NCI-H2107 treated with DMSO at 0.1 percent for 48 hours (cell line): ENCODE measurements around the gene STK32C.

ENCODE experiments used
- DNase-seq: peaks from one replicate; lab custom pipeline; 2025; ENCODE audit not compliant: unreplicated experiment; lab: John Stamatoyannopoulos, UW

The STK32C gene

DNA sequence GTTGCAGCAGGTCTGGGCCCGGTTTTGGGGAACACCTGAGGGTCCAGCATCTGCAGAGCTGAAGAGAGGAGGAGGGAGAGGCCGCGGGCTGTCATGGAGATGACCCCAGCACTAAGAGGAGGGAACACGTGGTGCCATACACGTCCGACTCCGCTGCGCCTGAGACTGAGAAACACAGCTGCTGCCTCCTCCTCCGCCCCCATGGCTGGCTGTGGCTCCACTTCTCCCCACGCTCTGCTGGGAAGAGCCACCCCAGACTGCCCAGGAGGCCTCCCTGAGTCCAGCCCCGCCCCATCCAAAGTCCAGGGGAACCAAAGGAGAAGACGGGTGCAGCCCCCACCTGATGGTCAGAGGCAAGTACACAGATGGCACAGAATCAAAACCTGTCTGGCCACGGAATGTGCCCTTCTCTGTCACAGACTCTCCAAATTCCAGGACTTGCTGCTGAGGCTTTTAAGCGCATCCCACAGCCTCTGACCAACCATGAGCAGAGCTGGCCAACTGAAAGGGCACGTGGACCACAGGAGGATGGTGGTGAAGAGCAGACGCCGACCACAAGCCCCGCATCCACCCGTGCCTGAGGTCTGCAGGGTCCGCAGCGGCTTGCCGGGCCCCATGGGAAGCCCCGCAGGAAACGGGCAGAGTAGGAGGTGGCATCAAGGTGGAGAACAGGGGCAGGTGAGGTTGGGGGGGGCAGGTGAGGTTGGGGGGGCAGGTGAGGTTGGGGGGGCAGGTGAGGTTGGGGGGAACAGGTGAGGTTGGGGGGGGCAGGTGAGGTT is 24.0 kb downstream of the STK32C start:
- DNase-seq, result no peak

DNA sequence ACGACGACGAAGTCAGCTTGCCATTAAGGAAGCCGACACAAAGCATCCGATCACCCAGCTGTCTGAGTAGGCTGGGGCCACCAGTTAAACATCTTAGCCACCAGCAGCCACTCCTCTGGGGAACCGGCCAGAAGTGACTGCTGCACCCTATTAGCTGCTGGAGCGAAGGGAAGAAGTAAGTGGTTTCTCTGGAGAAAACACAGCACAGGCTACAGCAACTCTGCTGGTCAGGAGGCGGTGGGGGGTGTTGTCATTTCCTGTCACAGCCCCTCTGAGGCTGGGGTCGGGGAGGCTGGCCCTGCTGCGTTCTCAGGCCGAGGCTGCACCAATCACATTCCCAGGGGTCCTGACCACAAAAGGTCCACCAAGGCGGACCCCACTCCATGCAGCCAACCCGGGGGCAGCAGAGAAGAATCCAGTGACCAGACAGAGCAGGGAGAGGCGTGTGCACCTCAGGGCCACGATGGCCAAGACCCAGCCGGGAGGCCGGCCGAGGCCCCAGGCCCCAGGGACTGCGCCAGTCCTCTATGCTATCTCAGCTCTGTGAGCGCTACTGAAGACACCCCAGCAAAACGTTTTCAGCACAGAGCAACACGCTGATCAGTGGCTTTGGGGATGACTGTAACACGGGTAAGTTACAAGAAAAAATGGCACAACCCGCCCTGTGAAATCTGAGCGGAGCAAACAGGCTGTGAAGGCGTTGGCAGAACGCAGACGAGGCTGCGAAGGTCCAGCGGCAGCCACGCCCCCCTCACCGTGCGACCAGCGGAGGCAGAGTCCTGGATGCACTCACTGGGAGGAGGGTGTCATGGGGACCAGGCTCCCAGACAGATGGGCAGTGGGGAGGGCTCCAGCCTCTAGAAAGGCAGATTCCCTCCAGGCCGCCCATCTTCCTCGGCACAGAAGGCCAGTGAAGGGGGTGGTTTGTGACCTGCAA is 24.8 kb downstream of the STK32C start:
- DNase-seq, result no peak

DNA sequence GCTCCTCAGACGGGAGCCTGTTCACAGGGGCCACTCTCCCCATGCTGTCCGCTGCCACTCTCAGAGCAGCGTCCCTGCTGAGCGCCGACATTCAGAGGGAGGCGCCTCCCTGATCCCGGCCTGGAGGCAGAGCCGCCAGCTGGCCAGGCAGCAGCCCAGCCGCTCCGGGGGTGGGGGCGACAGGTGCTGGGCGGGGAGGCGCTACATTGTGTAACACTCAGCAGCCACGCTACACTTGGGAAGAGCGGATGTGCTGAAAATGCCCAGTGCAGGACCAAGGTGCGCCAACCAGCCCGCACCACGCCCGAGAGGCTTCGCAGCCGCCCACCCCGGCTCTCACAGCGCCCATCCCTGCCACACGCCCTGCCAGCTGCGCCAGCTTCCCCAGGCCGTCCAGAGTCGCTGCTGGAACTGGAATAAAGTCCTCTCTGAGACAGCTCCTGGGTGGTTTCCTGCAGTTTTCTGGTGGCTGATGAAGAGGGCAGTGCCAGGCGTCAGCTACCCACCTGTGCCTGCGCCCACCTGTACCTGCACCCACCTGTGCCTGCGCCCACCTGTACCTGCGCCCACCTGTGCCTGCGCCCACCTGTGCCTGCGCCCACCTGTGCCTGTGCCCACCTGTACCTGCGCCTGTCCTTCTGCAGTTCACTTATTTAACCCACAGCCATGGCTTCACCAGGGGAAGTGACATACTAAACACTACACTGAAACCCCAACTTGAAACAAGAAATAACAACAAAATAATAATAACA is 25.7 kb downstream of the STK32C start:
- peak; percentile 20 for DNase-seq

DNA sequence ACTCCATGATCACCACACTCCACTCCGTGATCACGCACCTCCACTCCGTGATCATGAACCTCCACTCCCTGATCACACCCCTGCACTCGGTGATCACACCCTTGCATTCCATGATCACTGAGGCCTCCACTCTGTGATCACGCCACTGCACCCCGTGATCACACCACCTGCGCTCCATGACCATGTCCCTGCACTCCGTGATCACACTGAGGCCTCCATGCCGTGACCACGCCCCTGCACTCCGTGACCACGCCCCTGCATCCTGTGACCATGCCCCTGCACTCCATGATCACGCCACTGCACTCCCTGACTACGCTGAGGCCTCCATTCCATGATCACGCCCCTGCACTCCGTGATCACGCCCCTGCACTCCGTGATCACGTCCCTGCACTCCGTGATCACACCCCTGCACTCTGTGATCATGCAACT is 27.1 kb downstream of the STK32C start:
- no peak for DNase-seq

DNA sequence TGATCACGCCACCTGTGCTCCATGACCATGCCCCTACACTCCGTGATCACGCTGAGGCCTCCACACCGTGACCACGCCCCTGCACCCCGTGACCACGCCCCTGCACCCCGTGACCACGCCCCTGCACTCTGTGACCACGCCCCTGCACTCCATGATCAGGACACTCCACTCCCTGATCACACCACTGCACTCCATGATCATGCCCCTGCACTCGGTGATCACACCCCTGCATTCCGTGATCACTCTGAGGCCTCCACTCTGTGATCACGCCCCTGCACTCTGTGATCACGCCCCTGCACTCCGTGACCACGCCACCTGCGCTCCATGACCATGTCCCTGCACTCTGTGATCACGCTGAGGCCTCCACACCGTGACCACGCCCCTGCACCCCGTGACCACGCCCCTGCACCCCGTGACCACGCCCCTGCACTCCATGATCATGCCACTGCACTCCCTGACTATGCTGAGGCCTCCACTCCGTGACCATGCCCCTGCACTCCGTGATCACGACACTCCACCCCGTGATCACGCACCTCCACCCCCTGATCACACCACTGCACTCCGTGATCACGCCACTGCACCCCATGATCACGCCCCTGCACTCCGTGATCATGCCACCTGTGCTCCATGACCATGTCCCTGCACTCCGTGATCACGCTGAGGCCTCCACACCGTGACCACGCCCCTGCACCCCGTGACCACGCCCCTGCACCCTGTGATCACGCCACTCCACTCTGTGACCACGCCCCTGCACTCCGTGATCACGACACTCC is 27.7 kb downstream of the STK32C start:
- no peak for DNase-seq

DNA sequence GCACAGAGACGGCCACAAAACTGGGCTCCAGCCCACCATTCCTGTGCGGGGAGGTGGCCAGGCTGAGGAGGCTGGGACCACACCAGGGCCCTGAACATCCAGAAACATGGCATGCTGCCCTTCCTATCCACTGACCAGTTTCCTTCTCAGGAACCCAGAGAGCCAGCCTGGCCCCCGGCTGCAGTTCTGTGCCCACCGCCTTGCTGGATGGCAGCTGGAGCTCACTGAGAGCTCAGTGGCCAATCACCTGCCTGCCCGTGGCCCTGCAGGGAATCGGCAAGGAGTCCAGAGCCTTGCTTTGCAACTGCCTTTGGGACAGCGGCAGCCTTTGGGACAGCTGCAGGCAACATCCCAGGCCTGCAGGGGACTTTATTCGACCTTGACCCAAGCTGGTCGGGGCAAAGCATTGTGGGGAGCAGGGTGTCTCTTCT is 30.4 kb downstream of the STK32C start:
- no peak for DNase-seq

DNA sequence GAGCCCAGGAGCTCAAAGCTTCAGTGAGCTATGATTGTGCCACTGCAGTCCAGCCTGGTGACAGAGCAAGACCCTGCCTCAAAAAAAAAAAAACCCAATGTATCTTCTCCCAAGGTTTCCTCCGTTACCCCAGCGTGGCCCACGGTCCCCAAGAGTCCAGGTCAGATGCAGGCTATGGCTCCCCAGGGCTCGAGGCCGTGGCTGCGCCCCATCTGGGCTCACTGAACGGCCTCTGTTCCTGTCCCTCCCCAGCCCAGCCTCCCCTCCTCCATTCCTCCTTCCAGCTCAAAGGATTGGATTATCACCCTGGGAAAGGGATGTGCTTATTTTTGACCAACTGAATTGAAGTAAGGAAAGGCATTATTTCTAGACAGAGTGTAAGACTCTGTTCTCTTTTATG is 31.0 kb downstream of the STK32C start:
- no peak for DNase-seq

DNA sequence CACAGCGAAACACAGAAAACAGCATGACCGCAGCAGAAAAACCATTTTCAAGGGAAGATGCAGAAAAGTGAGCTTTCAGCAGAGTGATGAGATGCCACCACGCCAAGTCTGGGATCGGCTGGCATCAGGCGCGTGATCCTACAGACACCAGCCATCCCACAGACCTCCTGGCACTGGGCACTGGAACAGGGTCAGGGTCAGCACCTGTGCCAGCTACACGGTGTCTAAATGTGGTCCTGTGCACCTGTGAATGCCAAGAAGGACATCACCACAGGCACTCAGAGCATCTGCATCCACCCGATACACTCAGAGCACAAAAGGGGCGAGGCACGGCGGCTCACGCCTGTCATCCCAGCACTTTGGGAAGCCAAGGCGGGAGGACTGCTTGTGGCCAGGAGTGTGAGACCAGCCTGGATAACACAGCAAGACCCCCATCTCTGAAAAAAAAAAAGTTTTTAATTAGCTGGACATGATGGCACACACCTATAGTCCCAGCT is 31.5 kb downstream of the STK32C start:
- no peak for DNase-seq

DNA sequence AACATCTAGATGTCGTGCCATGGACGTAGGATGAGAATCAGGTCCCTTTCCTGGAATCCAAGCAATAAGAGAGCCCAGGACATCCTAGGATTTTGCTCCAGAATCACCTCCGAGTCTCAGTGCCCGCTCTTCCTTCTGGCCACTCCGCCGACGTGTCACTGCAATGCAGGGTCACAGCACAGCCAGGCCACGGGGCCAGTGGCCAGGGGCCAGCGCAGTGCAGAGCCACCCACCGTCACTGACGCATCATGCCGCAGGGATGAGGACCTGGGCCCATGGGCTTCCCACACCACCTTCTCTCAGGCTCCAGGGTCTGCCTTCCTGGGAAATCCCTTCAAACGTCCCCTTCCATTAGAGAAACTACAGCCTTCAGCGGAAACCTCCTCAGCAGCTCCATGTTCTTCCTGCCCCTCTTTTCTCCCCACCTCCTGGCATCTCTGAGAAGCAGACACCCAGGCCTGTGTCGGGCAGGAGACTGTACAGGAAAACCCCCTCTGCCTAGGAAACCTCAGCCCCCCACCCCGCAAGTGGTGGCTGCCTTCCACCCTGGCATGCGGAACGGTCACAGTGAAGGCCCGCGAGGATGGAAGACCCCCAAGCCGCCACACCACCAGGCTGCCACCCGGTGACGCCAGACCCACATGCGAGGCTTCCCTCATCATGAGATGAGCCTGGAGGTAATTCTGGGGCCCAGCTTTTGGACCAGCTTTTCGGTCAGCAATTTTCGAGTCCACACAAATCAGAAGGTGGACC is 32.1 kb downstream of the STK32C start:
- no peak for DNase-seq

DNA sequence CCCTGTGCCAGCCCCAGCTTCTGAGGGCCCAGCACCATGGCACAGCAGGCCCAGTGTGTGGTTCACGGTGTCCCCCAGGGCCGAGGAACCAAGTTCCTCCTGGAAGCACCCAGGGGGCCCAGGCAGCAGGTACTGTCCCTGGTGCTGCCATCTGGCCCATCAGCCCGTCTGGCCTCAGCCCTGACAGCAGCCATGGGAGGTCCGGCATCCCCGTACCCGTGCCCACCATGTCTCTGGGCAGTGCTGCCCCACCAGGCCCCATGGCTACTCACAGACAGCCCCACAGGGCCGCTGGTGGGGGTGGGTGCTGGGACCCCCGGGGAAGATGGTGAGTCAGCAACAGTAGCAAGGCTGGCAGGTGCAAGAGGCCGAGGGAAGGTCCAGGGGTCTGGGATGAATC is 32.8 kb downstream of the STK32C start:
- no peak for DNase-seq

DNA sequence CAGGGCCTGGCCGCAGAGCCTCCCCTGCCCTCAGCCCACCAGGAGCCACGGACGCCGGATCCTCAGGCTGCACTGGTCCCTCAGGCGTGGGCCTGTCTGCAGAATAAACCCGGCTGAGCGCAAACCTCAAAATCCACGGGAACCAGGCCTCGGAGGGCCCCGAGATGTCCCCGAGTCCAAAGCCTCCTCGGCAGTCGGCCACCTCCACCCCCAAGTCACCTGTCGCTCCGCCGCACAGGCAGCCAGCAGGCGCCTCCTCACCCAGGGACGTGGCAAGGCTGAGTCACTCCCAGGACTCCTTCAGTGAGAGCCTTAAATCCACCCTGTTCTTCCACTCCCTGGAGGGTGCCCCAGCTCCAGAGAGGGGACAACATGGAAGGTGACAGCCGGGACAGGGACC is 33.2 kb downstream of the STK32C start:
- no peak for DNase-seq

DNA sequence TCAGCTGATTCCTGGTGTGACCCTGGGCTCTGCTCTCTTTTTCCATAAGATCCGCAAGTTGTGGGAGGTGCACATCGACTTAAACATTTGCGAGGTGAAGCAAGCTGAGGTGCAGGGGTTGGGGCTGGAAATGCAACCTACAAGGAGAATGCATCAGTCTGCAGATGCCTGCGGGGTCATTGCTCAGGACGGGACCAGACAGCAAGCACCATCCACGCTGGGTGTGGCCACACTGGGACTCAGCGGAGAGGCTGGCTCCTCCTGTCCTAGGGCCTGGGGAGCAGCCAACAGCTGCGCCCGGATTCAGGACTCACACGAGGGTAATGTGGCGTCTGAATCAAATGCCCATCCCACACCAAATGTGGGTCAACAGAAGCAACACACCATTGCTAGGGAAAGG is 33.8 kb downstream of the STK32C start:
- no peak for DNase-seq

DNA sequence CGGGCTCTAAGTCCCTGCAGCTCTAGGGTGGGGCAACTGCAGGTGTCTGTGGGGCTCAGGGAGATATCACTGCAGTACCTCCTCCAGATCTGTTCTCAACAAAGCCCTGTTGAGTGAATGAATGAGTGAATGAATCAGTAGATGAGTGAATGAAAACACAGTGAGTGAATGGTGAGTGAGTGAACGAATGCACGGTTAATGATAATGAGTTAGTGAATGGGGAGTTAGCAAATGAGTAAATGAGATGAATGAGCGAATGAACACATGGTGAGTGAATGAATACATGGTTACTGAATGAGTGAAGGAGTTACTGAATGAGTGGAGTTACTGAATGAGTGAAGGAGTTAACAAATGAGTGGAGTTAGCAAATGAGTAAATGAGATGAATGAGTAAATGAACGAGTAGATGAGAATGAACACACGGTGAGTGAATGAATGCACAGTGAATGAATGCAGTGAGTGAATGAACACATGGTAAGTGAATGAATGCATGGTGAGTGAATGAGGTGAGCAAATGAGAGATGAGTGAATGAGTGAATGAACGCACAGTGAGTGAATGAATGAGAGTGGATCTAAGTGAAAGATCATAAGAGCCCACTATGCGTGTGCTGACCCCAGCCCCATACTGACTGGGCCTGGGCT is 34.3 kb downstream of the STK32C start:
- no peak for DNase-seq

DNA sequence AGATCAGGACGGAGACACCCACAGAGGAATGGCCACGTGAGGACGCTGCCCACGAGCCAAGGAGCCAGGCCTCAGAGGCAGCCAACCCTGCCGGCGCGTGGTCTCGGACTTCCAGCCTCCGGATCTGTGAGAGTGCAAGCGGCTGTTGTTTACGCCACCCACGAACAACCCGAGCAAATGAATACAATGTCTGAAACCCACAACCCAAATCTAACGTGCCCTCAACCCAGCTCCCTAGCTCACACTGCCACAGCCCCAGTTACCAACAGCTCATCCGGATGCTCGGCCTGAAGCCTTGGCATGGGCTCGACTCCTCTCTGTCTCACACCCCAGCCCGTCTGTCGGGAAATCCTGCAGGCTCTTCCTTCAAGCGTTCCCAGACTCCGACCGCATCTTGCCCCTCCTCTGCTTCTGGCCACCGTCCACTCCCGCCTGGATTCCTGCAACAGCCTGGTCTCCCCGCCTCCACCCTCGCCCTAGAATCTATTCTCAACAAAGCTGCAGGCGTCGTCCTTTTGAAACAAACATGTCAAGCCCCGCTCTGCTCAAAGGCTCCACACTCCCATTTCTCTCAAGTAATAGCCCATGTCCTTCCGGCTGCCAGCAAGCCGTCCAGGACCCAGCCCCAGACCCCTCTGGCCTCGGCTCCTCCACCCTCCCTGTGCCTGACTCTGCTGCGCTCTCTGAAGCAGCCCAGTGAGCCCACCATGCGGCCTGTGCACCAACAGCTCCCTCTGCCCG is 35.3 kb downstream of the STK32C start:
- DNase-seq, result no peak

DNA sequence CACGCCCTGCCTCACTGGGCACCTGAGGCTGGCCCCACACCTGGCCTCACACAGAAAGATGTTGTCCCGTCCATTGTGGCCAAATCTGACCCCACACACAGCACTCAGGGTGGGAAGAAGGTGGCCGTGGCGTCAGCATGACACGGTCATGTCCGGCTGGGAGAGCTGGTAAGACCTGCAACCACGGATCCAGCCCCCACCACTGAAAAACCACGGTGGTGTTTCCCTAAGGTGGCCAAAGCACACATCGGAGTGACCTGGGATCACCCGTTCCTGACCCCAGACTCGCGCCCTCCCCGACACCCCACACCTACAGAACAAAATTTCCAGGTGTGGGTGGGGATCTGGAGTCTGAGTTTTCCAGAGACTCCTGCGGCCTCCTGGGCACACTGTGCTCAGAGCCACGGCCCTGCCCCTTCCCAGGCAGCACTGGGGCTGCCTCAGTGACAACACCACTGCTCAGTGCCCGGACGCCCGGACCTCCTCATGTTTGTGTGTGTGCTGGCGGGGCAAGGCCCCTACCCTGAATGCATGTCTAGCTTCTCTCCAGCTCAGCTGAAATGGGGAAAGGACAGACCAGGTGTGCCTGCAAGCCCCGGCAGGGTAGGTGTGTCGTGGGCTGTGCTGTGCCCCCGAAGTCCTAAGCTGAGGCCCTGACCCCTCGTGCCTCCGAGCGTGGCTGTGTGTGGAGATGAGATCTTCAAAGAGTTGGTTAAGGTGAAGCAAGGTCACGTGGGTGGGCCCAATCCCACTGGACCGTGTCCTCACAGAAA is 36.1 kb downstream of the STK32C start:
- no peak for DNase-seq

DNA sequence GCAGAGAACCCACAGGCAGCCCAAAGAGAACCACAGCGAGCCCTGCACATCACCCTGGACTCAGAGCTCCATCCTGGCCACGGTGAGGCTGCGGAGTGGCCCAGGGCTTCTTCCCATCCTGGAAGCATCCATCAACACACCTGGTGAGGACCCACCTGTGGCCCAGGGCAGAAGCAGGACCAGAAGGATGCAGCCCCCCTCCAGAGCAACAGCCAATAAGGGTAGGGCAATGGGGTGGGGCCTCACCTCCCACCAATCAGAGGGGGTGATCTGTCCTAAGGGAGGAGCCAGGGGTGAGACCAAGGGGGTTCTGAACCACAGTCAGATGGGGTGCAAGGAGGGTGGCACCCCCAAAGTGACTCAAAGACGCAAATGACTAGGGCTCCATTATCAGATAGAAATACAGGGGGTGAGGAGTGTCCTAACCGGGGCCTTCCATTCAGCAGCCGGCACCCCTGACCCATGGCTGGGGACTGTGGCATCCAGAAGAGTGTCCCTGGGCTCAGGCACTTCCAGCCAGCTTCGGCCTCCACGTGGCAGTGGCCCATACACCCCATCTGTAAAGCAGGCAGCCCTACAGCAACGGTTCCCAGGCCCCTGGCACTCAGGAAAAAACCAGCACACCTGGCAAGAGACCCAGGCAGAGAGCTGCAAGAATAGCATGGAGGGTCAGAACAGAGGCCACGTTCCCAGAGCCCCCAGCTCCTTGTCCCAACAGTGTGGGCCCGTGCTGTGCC is 36.9 kb downstream of the STK32C start:
- no peak for DNase-seq

DNA sequence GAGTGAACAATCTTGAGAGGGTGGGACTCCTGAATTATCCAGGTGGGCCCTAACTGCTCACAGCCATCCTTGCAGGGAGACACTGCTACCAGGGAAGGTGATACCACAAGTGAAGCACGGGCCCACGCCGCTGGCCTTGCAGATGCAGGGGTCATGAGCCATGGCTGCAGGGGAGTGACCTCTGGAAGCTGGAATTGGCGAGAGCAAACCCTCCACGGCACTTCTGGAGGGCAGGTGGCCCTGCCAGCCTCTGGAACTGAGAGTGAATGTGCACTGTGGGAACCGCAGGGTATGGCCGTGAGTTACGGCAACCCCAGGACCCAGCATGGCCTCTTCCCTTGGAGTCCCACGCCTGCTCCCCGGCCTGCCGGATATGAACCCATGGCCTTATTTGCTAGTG is 37.5 kb downstream of the STK32C start:
- no peak for DNase-seq
